IPS-20b (cell line): ENCODE results near the gene SSR3.
"Not testable (repeated sequence)": the region's sequence is repeated elsewhere in the genome, so short reads cannot be mapped to it uniquely, and the experiment has no call there.

Experiments used
- H3K27ac ChIP-seq: one replicate; pipeline ENCODE4 v1.5.1; 2013; ENCODE audit warnings: low read length
- H3K27me3 ChIP-seq: 2 replicates; pipeline ENCODE4 v1.6.1; 2013; ENCODE audit warnings: mild to moderate bottlenecking, low read length, inconsistent platforms; ENCODE audit not compliant: insufficient read depth
- H3K36me3 ChIP-seq: 2 replicates; pipeline ENCODE4 v1.6.1; 2013; ENCODE audit warnings: low read depth, mild to moderate bottlenecking, inconsistent platforms, low read length, moderate library complexity; ENCODE audit not compliant: insufficient read depth
- H3K4me1 ChIP-seq: 2 replicates; pipeline ENCODE4 v1.6.1; 2013; ENCODE audit warnings: mild to moderate bottlenecking, control low read depth, inconsistent platforms, low read length, moderate library complexity; ENCODE audit not compliant: insufficient read depth
- H3K4me3 ChIP-seq: 2 replicates; pipeline ENCODE4 v1.5.1; 2013; ENCODE audit warnings: mild to moderate bottlenecking, low read length, inconsistent platforms
- H3K9ac ChIP-seq: 2 replicates; pipeline ENCODE4 v1.6.1; 2013; ENCODE audit warnings: low read depth, mild to moderate bottlenecking, inconsistent platforms, low read length, moderate library complexity
- H3K9me3 ChIP-seq: 2 replicates; pipeline ENCODE4 v1.6.1; 2013; ENCODE audit warnings: mild to moderate bottlenecking, low read depth, low read length, inconsistent platforms; ENCODE audit not compliant: insufficient read depth

Gene SSR3

DNA sequence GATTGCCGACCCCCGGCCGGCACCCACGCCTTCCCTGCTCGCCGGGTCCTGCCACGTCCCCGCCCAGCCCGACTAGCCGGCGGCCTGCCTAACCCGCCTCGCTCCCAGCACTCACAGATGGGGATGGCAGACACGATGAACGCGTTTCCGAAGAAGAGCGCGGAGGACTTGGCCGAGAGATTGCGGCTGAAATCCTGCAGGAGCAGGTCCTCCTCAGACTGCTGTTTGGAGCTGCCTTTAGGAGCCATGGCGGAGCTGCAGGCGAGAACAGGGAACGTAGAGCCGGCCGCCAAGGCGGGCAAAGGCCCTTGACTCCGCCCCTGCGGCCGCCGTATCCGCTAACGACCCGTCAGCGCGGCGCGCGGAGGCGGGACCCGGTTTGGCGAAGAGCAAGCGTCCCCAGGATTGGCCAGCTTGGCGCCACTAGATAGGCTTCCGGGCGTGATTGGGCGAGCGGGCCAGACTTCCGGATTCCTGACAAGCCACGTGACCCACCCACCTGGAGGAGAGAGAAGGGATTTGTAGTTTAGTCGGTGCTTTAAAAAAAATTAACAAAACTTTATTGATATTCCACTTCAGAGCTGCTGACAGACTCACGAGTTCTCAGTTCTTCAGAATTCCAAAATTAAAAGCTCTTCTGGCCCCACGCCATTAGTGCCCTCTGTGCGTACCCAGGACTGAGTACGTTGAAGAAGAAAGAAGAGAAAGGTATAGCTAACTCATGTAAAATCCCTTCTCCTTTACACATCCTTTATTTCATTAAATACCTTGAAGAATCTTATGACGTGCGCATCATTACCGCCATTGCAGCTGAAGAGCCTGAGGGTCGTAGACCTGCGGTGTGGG lies at the start of gene SSR3:
TSS of gene SSR3 (minus strand) at position 276 of the 846 bp plus-strand sequence. CDS start at position 248, 28 bp downstream.
- H3K9ac ChIP-seq, result peak within 1 kb of the TSS; percentile 95
- peak within 1 kb of the TSS; percentile 94 for H3K4me3 ChIP-seq
- peak within 1 kb of the TSS; percentile 86 for H3K27ac ChIP-seq
- no peaks in the 10 kb centered on the region for H3K9me3 ChIP-seq
- no peaks in the 10 kb centered on the region for H3K4me1 ChIP-seq
- peaks cover 33% of the 10 kb centered on the region for H3K36me3 ChIP-seq
- H3K27me3 ChIP-seq, result no peaks in the 10 kb centered on the region

DNA sequence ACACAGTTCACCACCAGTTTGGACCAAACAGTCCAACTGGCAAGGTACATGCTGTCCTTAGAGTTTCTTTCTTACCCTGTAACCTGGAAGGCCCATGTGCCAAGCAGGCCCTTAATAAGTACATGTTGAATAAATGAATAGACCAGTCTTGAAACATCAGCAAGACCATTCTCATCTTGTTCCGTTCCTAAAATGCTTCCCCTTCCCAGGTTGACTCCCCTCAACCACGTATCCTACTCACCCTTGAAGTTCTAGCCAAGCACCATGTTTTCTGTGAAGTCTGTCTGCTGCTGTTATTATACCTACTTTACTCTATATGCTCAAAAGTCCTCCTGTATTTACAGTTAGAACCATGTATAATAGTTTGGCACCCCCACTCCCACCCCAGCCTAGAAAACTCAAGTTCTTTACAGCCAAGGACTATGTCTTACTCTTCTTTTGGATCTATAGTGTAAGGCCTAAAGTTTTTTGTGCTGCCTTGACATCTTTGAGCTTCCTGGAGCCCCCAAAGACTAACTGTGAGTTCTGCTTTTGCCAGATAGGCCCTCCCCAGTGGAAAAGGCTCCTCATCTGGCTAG lies 49.2 kb upstream of the SSR3 start:
- Histone ChIP-seq H3K27me3 (peaks cover 14% of the 10 kb centered on the region; the same call in 1 of the 2 replicates), H3K4me1 (peaks cover 10% of the 10 kb centered on the region; the same call in 1 of the 2 replicates), H3K9me3 (no peaks in the 10 kb centered on the region), H3K9ac (no peak overlapping the region), H3K36me3 (no peaks in the 10 kb centered on the region), H3K27ac (no peak overlapping the region), H3K4me3 (no peak overlapping the region)

DNA sequence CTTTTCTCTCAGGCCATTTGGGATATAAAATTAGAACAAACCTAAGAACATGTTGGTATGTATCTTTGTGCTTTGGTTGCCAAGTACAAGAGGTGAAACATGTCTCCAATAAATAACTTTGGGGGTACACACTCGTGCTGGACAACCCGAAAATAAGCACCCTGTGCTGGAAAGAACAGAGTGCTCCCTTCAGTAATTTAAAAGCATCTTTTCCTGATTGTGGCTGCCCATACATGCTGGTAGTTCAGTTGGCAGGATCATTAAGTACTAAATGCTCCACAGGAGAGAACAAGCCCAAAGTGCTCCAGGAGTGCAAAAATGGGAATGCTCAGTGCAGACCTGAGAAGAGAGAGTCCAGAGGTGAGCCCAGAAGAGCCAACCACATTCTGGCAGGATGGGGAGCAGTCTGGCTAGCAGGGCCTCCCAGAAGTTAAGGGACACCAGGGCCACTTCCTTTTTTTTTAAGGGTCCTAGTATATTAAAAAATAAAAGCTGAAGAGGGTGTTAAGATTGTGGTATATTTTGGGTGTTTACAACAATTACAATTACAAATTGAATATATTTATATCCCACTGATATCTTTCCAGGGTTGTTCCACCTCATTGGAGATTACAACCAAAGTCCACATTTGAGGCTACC lies 48.6 kb upstream of the SSR3 start:
- Histone ChIP-seq H3K36me3 (no peaks in the 10 kb centered on the region), H3K4me3 (no peak overlapping the region), H3K9ac (no peak overlapping the region), H3K9me3 (no peaks in the 10 kb centered on the region), H3K27ac (no peak overlapping the region), H3K27me3 (peaks cover 14% of the 10 kb centered on the region; the same call in 1 of the 2 replicates), H3K4me1 (peaks cover 10% of the 10 kb centered on the region; the same call in 1 of the 2 replicates)

DNA sequence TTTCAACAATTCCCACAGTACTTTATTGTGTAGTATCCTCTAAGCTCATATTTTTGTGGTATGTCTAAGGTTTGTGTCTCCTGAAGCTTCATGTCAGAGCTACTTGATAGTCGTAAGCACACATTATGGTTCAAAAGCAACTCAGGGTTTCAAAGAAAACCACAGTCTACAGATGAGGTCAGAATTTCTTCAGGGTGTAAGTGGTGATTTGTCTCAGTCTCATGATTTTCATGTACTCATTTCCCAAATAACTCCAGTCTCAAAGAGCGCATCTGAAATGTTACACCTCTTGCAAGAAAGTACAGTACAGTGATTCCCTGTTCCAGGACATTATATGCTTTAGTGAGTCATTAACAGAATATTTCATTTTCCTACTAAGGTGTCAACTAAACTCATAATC lies 47.5 kb upstream of the SSR3 start:
- no peak overlapping the region for H3K4me3 ChIP-seq
- H3K27me3 ChIP-seq, result peaks cover 14% of the 10 kb centered on the region; the same call in 1 of the 2 replicates
- no peak overlapping the region for H3K9ac ChIP-seq
- H3K27ac ChIP-seq, result no peak overlapping the region
- H3K4me1 ChIP-seq, result peaks cover 10% of the 10 kb centered on the region; the same call in 1 of the 2 replicates
- no peaks in the 10 kb centered on the region for H3K36me3 ChIP-seq
- no peaks in the 10 kb centered on the region for H3K9me3 ChIP-seq

DNA sequence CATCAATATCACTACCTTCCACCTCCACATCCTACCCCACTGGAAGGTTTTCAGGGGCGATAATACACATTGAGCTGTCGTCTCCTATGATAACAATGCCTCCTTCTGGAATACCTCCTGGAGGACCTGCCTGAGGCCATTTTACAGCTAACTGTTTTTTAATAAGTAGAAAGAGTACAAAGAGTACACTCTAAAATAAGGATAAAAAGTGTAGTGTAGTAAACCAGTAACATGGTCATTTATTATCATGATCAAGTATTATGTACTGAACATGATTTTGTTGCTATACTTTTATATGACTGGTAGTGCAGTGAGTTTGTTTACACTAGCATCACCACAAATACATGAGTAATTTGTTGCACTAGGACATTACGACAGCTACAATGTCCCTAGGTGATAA lies 46.6 kb upstream of the SSR3 start:
- no peak overlapping the region for H3K9ac ChIP-seq
- H3K4me1 ChIP-seq, result peaks cover 7% of the 10 kb centered on the region; the same call in 1 of the 2 replicates
- no peak overlapping the region for H3K27ac ChIP-seq
- H3K9me3 ChIP-seq, result no peaks in the 10 kb centered on the region
- H3K27me3 ChIP-seq, result peaks cover 5% of the 10 kb centered on the region; the same call in 1 of the 2 replicates
- no peaks in the 10 kb centered on the region for H3K36me3 ChIP-seq
- no peak overlapping the region for H3K4me3 ChIP-seq

DNA sequence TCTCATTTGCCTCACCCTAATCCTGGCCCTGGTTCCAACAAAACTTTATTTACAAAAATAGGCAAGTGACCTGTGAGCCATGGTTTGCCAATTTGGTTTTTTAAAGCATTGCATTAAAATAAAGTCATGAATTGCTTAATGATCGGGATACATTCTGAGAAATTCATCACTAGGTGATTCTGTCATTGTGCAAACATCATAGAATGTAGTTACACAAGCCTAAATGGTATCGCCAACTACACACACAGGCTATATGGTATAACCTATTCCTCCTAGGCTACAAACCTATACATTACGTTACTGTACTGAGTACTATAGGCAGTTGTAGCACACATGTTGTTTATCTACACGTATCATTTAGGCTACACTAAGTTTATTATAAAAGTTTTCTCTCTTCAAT lies 45.9 kb upstream of the SSR3 start:
- Histone ChIP-seq H3K9me3 (no peaks in the 10 kb centered on the region), H3K4me1 (peaks cover 7% of the 10 kb centered on the region; the same call in 1 of the 2 replicates), H3K27ac (no peak overlapping the region), H3K27me3 (no peaks in the 10 kb centered on the region), H3K9ac (no peak overlapping the region), H3K4me3 (no peak overlapping the region), H3K36me3 (no peaks in the 10 kb centered on the region)

DNA sequence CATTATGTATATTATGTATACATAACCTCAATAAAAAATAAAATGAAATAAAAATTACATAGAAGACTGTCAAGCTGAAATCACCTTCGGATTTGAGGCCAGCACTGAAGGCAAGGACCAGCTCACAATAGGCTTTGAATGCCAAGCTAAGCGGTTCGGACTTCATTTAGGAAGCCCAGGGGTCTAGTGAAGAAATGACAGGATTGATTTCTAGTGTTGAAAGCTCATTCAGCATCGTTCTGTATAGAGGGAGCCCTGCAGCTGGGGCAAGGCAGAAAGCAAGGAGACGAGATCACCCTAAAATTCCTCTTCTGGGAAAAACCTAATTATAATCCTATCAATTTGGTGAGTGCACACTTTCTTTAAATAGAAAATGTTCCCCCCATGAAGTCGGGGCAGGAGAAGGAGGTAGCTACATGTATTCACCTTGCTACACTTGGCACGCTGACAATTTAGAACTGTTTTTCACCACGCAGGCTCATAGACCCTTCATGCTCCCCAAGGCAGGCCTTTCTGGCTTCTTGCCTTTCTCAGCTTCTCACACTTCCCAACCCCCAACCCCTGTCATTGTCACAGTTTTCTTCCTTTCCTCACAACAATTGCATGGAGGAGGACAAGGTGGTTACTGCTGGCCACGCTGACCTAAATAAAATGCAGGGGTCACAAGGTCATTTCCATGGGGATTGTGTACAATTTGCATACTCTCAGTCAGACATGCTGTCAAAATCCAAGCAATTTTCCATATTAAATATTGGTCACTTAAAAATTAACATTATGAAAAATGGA lies 44.4 kb upstream of the SSR3 start:
- Histone ChIP-seq H3K4me3 (no peak overlapping the region), H3K27ac (no peak overlapping the region), H3K4me1 (no peaks in the 10 kb centered on the region), H3K9ac (no peak overlapping the region), H3K9me3 (no peaks in the 10 kb centered on the region), H3K36me3 (no peaks in the 10 kb centered on the region), H3K27me3 (no peaks in the 10 kb centered on the region)

DNA sequence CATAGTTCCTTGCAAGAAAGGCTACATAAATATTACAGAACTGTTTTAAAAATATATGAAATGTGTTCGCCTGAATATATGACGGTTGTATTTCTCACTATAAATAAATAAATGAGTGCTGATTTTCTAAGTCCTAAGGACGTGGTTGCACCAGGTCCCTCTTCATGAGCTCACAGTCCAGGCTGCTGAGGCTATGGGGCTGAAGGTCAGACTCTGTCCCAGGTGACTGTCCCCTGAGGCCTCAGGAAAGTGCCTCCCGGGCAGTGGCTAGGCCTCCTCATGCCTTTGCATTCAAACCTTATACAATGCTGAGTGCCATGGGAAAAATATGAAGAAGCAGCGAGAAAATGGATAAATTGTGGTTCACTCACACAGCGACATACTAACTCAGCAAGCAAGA lies 43.5 kb upstream of the SSR3 start:
- Histone ChIP-seq H3K9ac (no peak overlapping the region), H3K27ac (no peak overlapping the region), H3K4me3 (no peak overlapping the region), H3K9me3 (no peaks in the 10 kb centered on the region), H3K4me1 (no peaks in the 10 kb centered on the region), H3K27me3 (no peaks in the 10 kb centered on the region), H3K36me3 (no peaks in the 10 kb centered on the region)

DNA sequence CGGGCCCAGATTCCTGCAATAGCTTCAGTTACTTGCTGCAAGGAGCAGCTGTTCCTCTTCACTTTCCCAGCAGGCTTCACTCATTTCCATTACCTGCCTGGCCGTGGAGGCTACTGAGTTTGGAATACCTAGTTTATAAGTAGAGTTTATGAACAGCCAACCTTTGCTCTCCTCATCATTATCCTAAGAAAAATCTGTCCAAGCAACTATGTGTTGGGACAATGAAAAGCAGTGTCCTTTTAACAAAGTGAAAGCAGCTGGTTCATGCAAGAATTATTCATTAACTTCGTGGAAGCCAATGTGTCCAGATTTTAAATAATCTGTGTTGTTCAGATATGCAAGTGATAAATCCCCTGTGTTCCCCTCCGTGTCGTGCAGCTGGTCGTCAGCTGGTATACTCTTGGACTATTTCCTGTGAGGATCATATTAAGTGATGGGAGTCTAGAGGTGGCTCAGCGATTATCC lies 39.3 kb upstream of the SSR3 start:
- Histone ChIP-seq H3K9ac (no peak overlapping the region), H3K9me3 (no peaks in the 10 kb centered on the region), H3K4me1 (no peaks in the 10 kb centered on the region), H3K27me3 (no peaks in the 10 kb centered on the region), H3K36me3 (no peaks in the 10 kb centered on the region), H3K27ac (no peak overlapping the region), H3K4me3 (no peak overlapping the region)

DNA sequence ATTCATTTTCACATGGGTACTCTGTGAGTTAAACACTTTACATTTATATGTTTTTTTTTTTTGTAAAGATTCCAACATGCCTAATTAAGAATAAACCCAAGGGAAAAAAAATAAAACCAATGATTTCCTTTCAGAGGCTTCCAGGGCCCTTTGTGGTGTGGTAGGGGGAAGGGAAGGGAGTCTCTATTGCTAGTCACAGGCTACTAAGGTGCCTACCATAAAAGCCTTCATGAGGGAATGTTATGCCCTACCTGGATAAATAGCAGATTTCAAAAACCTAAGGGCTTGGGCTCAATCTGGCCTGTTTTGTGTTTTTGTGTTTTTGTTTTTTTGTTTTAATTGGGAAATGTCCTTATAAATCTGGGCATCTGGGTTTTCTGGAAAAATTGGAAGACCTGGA lies 38.9 kb upstream of the SSR3 start:
- Histone ChIP-seq H3K4me1 (no peaks in the 10 kb centered on the region), H3K9me3 (no peaks in the 10 kb centered on the region), H3K27me3 (no peaks in the 10 kb centered on the region), H3K27ac (no peak overlapping the region), H3K9ac (no peak overlapping the region), H3K36me3 (no peaks in the 10 kb centered on the region), H3K4me3 (no peak overlapping the region)

DNA sequence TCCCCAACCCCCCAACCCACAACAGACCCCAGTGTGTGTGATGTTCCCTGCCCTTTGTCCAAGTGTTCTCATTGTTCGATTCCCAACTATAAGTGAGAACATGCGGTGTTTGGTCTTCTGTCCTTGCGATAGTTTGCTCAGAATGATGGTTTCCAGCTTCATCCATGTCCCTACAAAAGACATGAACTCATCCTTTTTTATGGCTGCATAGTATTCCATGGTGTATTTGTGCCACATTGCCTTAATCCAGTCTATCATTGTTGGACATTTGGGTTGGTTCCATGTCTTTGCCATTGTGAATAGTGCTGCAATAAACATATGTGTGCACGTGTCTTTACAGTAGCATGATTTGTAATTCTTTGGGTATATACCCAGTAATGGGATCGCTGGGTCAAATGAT lies 34.9 kb upstream of the SSR3 start:
- H3K27ac ChIP-seq, H3K36me3 ChIP-seq, H3K9me3 ChIP-seq, H3K4me3 ChIP-seq, H3K4me1 ChIP-seq, H3K9ac ChIP-seq, H3K27me3 ChIP-seq: not testable (repeated sequence)
